ENCODE measurements around the gene PRKAG1. TPM values are rescaled to one million over a fixed set of nuclear protein-coding genes. Genes with fewer than 3 reads are reported as not detected.

PRKAG1 gene
- total RNA-seq, 1 donor from 2014 or later: 75.6 TPM

GRCh38 chr12:49052451-49053208, 34.1 kb upstream of the PRKAG1 start:
- H3K36me3 Mint-ChIP-seq (ENCODE audit: unreplicated experiment): peaks cover 52% of the 10 kb centered on the region
- no peaks in the 10 kb centered on the region for H3K27me3 Mint-ChIP-seq (ENCODE audit: unreplicated experiment)
- H3K4me3 Mint-ChIP-seq (ENCODE audit: unreplicated experiment): no peak overlapping the region
- no peak for TF ChIP-seq CTCF (IDR thresholded peaks at IDR 0.05)
- no peaks in the 10 kb centered on the region for H3K9me3 Mint-ChIP-seq (ENCODE audit: unreplicated experiment)
- no peak for DNase-seq (ENCODE audit: extremely low spot score, unreplicated experiment)
- no peak overlapping the region for H3K27ac Mint-ChIP-seq (ENCODE audit: unreplicated experiment)
- H3K4me1 Mint-ChIP-seq (ENCODE audit: unreplicated experiment): peaks cover 51% of the 10 kb centered on the region

- H3K4me1 Mint-ChIP-seq (ENCODE audit: unreplicated experiment): peaks cover 44% of the 10 kb centered on the region
- no peak overlapping the region for H3K4me3 Mint-ChIP-seq (ENCODE audit: unreplicated experiment)
- no peaks in the 10 kb centered on the region for H3K9me3 Mint-ChIP-seq (ENCODE audit: unreplicated experiment)
- no peak for DNase-seq (ENCODE audit: extremely low spot score, unreplicated experiment)
- no peak overlapping the region for H3K27ac Mint-ChIP-seq (ENCODE audit: unreplicated experiment)
- no peaks in the 10 kb centered on the region for H3K27me3 Mint-ChIP-seq (ENCODE audit: unreplicated experiment)
- no peak for TF ChIP-seq CTCF (IDR thresholded peaks at IDR 0.05)
- peaks cover 54% of the 10 kb centered on the region for H3K36me3 Mint-ChIP-seq (ENCODE audit: unreplicated experiment)
These were observed 33.3 kb upstream of the PRKAG1 start for GRCh38 chr12:49051777-49052438.

DNA sequence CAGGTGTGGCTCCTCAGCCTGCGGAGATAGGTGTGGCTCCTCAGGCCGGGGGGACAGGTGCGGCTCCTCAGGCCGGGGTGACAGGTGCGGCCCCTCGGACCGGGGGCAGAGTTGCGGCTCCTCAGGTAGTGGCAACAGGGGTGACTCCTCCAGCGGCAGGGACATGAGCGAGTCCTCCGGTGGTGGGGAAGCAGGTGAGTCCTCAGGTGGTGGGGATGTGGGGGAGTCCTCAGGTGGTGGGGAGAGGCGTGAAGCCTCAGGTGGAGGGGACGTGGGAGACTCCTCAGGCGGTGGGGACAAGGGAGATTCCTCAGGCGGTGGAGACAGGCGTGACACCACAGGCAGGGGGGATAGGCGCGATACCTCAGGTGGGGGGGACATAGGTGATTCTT, 32.8 kb upstream of the PRKAG1 start:
- no peak for DNase-seq (ENCODE audit: extremely low spot score, unreplicated experiment)
- TF ChIP-seq CTCF (IDR thresholded peaks at IDR 0.05): no peak
- Mint-ChIP-seq H3K9me3 (ENCODE audit: unreplicated experiment) (no peaks in the 10 kb centered on the region), H3K4me3 (ENCODE audit: unreplicated experiment) (no peak overlapping the region), H3K27me3 (ENCODE audit: unreplicated experiment) (no peaks in the 10 kb centered on the region), H3K4me1 (ENCODE audit: unreplicated experiment) (peaks cover 38% of the 10 kb centered on the region), H3K27ac (ENCODE audit: unreplicated experiment) (no peak overlapping the region), H3K36me3 (ENCODE audit: unreplicated experiment) (peaks cover 55% of the 10 kb centered on the region)

DNA sequence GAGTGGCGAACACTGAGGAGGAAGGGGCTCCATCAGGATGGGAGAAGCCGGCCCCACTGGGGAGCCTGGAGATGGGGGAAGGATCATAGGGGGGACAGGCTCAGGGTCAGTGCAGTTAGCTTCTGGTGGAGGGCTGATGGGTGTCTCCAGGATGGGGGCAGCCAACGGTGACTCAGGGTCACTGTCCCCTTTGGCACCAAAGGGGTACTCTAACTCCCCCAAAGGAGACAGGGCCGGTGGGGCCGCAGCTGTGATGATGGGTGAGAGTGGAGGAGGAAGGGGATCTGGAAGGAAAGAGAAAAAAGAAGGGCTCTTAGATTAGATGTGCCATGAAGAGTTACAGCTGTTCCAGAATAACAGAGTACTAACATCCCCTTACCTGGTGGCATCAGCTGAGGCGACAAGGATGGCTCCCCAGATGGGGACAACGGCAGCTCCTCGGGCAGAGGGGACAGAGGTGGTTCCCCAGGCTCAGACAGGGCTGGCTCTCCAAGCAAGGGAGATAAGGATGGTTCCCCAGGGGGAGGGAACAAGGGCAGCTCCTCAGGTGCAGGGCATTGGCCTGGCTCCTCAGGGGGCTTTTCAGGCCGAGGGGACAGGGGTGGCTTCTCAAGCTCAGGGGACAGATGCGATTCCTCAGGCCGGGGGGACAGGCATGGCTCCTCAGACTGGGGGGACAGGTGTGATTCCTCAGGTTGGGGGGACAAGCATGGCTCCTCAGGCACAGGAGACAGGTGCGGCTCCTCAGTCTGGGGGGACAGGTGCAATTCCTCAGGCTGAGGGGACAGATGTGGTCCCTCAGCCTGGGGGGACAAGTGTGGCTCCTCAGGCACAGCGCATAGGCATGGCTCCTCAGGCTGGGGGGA, 32.2 kb upstream of the PRKAG1 start:
- Mint-ChIP-seq H3K9me3 (ENCODE audit: unreplicated experiment) (no peaks in the 10 kb centered on the region), H3K27ac (ENCODE audit: unreplicated experiment) (no peak overlapping the region), H3K4me3 (ENCODE audit: unreplicated experiment) (no peak overlapping the region), H3K27me3 (ENCODE audit: unreplicated experiment) (no peaks in the 10 kb centered on the region), H3K4me1 (ENCODE audit: unreplicated experiment) (peaks cover 32% of the 10 kb centered on the region), H3K36me3 (ENCODE audit: unreplicated experiment) (peaks cover 55% of the 10 kb centered on the region)
- no peak for TF ChIP-seq CTCF (IDR thresholded peaks at IDR 0.05)
- DNase-seq (ENCODE audit: extremely low spot score, unreplicated experiment): no peak
